Measurements from ENCODE around the gene OR8B8. TPM values are rescaled to one million over a fixed set of nuclear protein-coding genes. Genes with fewer than 3 reads are reported as not detected.

The OR8B8 gene
- polyA plus RNA-seq, 1 of the 3 experiments (the other 2 are of a cell fraction) = not detected

GRCh38 chr11:124493016-124493655 lies 47.6 kb upstream of the OR8B8 start:
- CTCF ChIA-PET = no interaction called here
- Histone ChIP-seq H3K4me2 (no peak overlapping the region), H3K27ac (ENCODE audit: low read depth in 2 of 2, low read length in 1 of 2) (no peak overlapping the region), H3K27me3 (ENCODE audit: insufficient read depth) (no peaks in the 10 kb centered on the region; the same call in 1 of the 2 replicates), H3K4me1 (ENCODE audit: control insufficient read depth in 1 of 2, insufficient read depth in 2 of 2, low read depth in 1 of 2, low read length in 1 of 2) (no peaks in the 10 kb centered on the region), H4K20me1 (ENCODE audit: insufficient read depth) (no peaks in the 10 kb centered on the region), H3F3A (replicated peaks; ENCODE audit: insufficient read depth) (no peaks in the 10 kb centered on the region), H3K9me3 (no peaks in the 10 kb centered on the region; the same call in 1 of the 2 replicates), H3K4me3 (ENCODE audit: low read depth in 2 of 2, low read length in 1 of 2) (no peak overlapping the region), H3K9me2 (0 out of 2 replicates have a peak, but pooled peaks cover 4% of the 10 kb centered on the region), H2AFZ (ENCODE audit: low read depth) (no peak overlapping the region), H3K9ac (no peak overlapping the region), H3K79me2 (ENCODE audit: insufficient read depth) (no peaks in the 10 kb centered on the region), H3K36me3 (replicated peaks in 1 of 2; ENCODE audit: control insufficient read depth in 1 of 2, insufficient read depth in 2 of 2, low read length in 1 of 2) (no peaks in the 10 kb centered on the region)
- TF ChIP-seq NRF1 (IDR thresholded peaks at IDR 0.05; ENCODE audit: low read depth, low read length) (no peak), SMC3 (IDR thresholded peaks at IDR 0.05; ENCODE audit: low read depth, low read length) (no peak), POLR2AphosphoS5 (IDR thresholded peaks at IDR 0.05; ENCODE audit: low read depth, low read length) (no peak)
- POLR2A ChIA-PET = no interaction called here
- 19% methylated on average over 4 of the region's 4 CpGs for WGBS (ENCODE audit: low lambda C conversion rate)
- no peak for DNase-seq

- H3K27me3 ChIP-seq (ENCODE audit: insufficient read depth) = no peaks in the 10 kb centered on the region
- 18% methylated on average over 4 of the region's 4 CpGs for WGBS (ENCODE audit: low lambda C conversion rate)
- H3K9me3 ChIP-seq = no peaks in the 10 kb centered on the region
- no peak overlapping the region for H3K27ac ChIP-seq (ENCODE audit: low read depth in 2 of 2, low read length in 1 of 2)
- no peak for DNase-seq
- no peaks in the 10 kb centered on the region for H3K9me2 ChIP-seq
- no peaks in the 10 kb centered on the region for H3K79me2 ChIP-seq (ENCODE audit: insufficient read depth)
- ChIA-PET POLR2A (no interaction called here), CTCF (no interaction called here)
- H3K4me3 ChIP-seq (ENCODE audit: low read depth in 2 of 2, low read length in 1 of 2) = no peak overlapping the region
- no peaks in the 10 kb centered on the region for H4K20me1 ChIP-seq (ENCODE audit: insufficient read depth)
- H3K9ac ChIP-seq = no peak overlapping the region
- TF ChIP-seq RXRA (IDR thresholded peaks at IDR 0.05; ENCODE audit: borderline replicate concordance, low read depth) (no peak), CHD2 (IDR thresholded peaks at IDR 0.05; ENCODE audit: low read length, partially characterized antibody) (no peak), FOXJ3 (CRISPR knock-in tag; IDR thresholded peaks at IDR 0.05) (no peak), EZH2phosphoT487 (IDR thresholded peaks at IDR 0.05; ENCODE audit: borderline replicate concordance, low read depth) (no peak), USF1 (IDR thresholded peaks at IDR 0.05; ENCODE audit: borderline replicate concordance, low read depth) (no peak)
- H3F3A ChIP-seq (replicated peaks; ENCODE audit: insufficient read depth) = no peaks in the 10 kb centered on the region
- peaks cover 0 to 10% of the 10 kb centered on the region in 2 experiments; a peak in 2 of 4 replicates for H3K4me1 ChIP-seq (ENCODE audit: control insufficient read depth in 1 of 2, insufficient read depth in 2 of 2, low read depth in 1 of 2, low read length in 1 of 2)
- H3K36me3 ChIP-seq (replicated peaks in 1 of 2; ENCODE audit: control insufficient read depth in 1 of 2, insufficient read depth in 2 of 2, low read length in 1 of 2) = no peaks in the 10 kb centered on the region
- H2AFZ ChIP-seq (ENCODE audit: low read depth) = no peak overlapping the region
- H3K4me2 ChIP-seq = no peak overlapping the region
Observed at GRCh38 chr11:124483422-124483821, 37.9 kb upstream of the OR8B8 start.

DNA sequence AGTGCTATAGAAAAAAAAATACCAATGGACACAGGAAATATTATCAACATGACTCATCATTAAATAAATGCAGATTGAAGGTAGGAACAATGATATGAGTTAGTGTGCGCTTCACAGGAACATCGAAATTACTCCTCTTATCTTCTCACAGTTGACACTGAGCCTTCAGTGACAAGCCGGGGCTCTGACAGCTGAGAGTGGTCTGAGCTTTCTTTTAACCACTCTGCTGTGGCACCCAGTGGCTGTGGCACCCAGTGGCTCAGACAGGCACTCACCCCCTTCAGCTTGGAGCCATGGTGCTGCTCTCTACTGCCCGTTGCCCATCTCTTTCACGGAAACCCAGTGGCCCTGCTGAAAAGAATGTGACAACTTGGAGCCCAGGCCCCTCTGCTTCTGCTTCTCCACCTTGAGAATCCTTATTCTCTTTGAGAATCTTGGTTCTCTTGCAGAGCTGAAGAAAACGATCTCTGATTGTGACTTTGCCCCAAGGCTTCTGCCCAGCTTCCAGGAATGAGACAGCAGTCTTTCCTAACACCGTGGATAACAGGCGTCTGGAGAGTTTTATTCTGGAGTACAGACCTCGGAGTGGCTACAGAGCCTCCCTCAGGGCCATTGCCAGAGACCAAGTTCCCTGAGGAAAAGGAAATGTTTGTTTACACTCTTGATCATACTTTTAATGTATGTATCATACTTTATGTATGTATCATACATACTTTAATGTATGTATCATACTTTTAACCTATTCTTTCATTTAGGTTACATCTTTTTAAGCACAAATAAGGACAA lies 37.1 kb upstream of the OR8B8 start:
- no peak overlapping the region; the same call in 1 of the 2 replicates for H2AFZ ChIP-seq (ENCODE audit: low read depth)
- peaks cover 0 to 10% of the 10 kb centered on the region in 2 experiments; a peak in 2 of 4 replicates for H3K4me1 ChIP-seq (ENCODE audit: control insufficient read depth in 1 of 2, insufficient read depth in 2 of 2, low read depth in 1 of 2, low read length in 1 of 2)
- H3K4me3 ChIP-seq (ENCODE audit: low read depth in 2 of 2, low read length in 1 of 2) = no peak overlapping the region
- WGBS (ENCODE audit: low lambda C conversion rate) = 26% methylated on average over 9 of the region's 9 CpGs
- no peaks in the 10 kb centered on the region for H3K9me3 ChIP-seq
- no peak overlapping the region for H3K27ac ChIP-seq (ENCODE audit: low read depth in 2 of 2, low read length in 1 of 2)
- no peaks in the 10 kb centered on the region for H3K27me3 ChIP-seq (ENCODE audit: insufficient read depth)
- no peak for DNase-seq
- H3K4me2 ChIP-seq = peak overlapping the region; percentile 73; the same call in 1 of the 2 replicates
- TF ChIP-seq ELF1 (IDR thresholded peaks at IDR 0.05) (no peak), USF2 (IDR thresholded peaks at IDR 0.05; ENCODE audit: borderline replicate concordance, low read depth, low read length) (no peak), POLR2AphosphoS5 (IDR thresholded peaks at IDR 0.05; ENCODE audit: low read depth, low read length) (no peak), RFX5 (IDR thresholded peaks at IDR 0.05; ENCODE audit: low read length) (no peak), TCF12 (IDR thresholded peaks at IDR 0.05) (no peak)
- H3K36me3 ChIP-seq (replicated peaks in 1 of 2; ENCODE audit: control insufficient read depth in 1 of 2, insufficient read depth in 2 of 2, low read length in 1 of 2) = no peaks in the 10 kb centered on the region
- no peaks in the 10 kb centered on the region for H3F3A ChIP-seq (replicated peaks; ENCODE audit: insufficient read depth)
- no peak overlapping the region for H3K9ac ChIP-seq
- H3K79me2 ChIP-seq (ENCODE audit: insufficient read depth) = no peaks in the 10 kb centered on the region
- no peaks in the 10 kb centered on the region for H3K9me2 ChIP-seq
- ChIA-PET POLR2A (no interaction called here), CTCF (no interaction called here)
- no peaks in the 10 kb centered on the region for H4K20me1 ChIP-seq (ENCODE audit: insufficient read depth)

All from SK-N-SH (cell line).